A549 (cell line): ENCODE data around the gene PRR19. TPM values are rescaled to one million over a fixed set of nuclear protein-coding genes. Genes with fewer than 3 reads are reported as not detected.
A peak's percentile ranks its signal among the peaks of the same experiment; 100 is the strongest.

Experiments
- ATAC-seq, 2 experiments: fragments of 200-7000 bp in 1 of 2; fragments of >200 bp in 1 of 2; cut with Nextera tagmentation in 1 of 2; cut with Tn5 transposase in 1 of 2; 3 replicates each; pipeline versions ENCODE4 v1.8.0 to v1.9.1; 2018 to 2020; ENCODE audit warnings: mild to moderate bottlenecking in 1 of 2, moderate library complexity in 1 of 2
- CTCF ChIA-PET: fragments of 300-600 bp; sonication (Branson Sonifier 250); formaldehyde crosslinking; extraction: SDS; loops from one replicate; lab custom pipeline; 2021; ENCODE audit warnings: antibody characterized with exemption, inconsistent platforms; lab: Yijun Ruan, JAX
- POLR2A ChIA-PET: fragments of 350-600 bp; formaldehyde crosslinking; extraction: SDS; loops from one replicate; lab custom pipeline; 2021; ENCODE audit warnings: antibody characterized with exemption, inconsistent platforms; lab: Yijun Ruan, JAX
- DNase-seq, 2 experiments: peaks; one replicate each; pipeline versions ENCODE4 v3.0.0 to v3.0.0-alpha.2; 2011 to 2016; ENCODE audit warnings: low read depth in 1 of 2, low spot score in 1 of 2
- FAIRE-seq: peaks from 2 replicates; lab custom pipeline; 2011; peaks lifted over from hg19 to GRCh38; lab: Jason Lieb, UNC
- H3K27ac ChIP-seq, 2 experiments: fragments of >200 bp; sonication (Bioruptor Twin); formaldehyde crosslinking; 3 replicates each; pipeline ENCODE4 v1.5.1; 2016 to 2017
- H3K4me1 ChIP-seq: fragments of >200 bp; sonication (Bioruptor Twin); formaldehyde crosslinking; 3 replicates; pipeline ENCODE4 v1.6.1; 2016
- H3K4me2 ChIP-seq: fragments of >200 bp; sonication (Bioruptor Twin); formaldehyde crosslinking; 3 replicates; pipeline ENCODE4 v1.6.1; 2016
- H3K4me3 ChIP-seq: fragments of >200 bp; sonication (Bioruptor Twin); formaldehyde crosslinking; 3 replicates; pipeline ENCODE4 v1.5.1; 2016
- H3K9me3 ChIP-seq: fragments of >200 bp; sonication (Bioruptor Twin); formaldehyde crosslinking; 3 replicates; pipeline ENCODE4 v1.6.1; 2016
- BHLHE40 ChIP-seq: IDR thresholded peaks from 2 replicates; pipeline ENCODE4 v1.6.1; 2012; ENCODE audit warnings: low read depth, low read length, inconsistent platforms
- CBX2 ChIP-seq: fragments of 200-600 bp; sonication (generic); IDR thresholded peaks from 2 replicates; pipeline ENCODE4 v1.6.1; 2016; ENCODE audit warnings: low read depth, mild to moderate bottlenecking, borderline replicate concordance
- CHD2 ChIP-seq: fragments of 150-350 bp; IDR thresholded peaks from 2 replicates; pipeline ENCODE4 v1.6.1; 2014; ENCODE audit warnings: low read length; ENCODE audit not compliant: partially characterized antibody
- CHD4 ChIP-seq: fragments of 200-600 bp; sonication (generic); IDR thresholded peaks from 2 replicates; pipeline ENCODE4 v1.6.1; 2016; ENCODE audit warnings: antibody characterized with exemption, mild to moderate bottlenecking, borderline replicate concordance
- EHF ChIP-seq: fragments of 250-450 bp; sonication (Bioruptor Pico); IDR thresholded peaks from 2 replicates; pipeline ENCODE4 v1.5.0; 2020; ENCODE audit warnings: mild to moderate bottlenecking
- EP300 ChIP-seq, 2 experiments: fragments of >200 bp; sonication (Bioruptor Twin); formaldehyde crosslinking; IDR thresholded peaks; 2 replicates in 1 of 2; 3 replicates in 1 of 2; pipeline ENCODE4 v1.6.1; 2016 to 2017
- FOXS1 ChIP-seq: fragments of 250-450 bp; sonication (Bioruptor Pico); IDR thresholded peaks from 2 replicates; pipeline ENCODE4 v1.5.0; 2020; ENCODE audit warnings: mild to moderate bottlenecking, moderate library complexity
- GATA3 ChIP-seq: IDR thresholded peaks from 2 replicates; pipeline ENCODE4 v1.6.1; 2012; ENCODE audit warnings: borderline replicate concordance
- HEYL ChIP-seq: fragments of 250-450 bp; sonication (Bioruptor Pico); IDR thresholded peaks from 2 replicates; pipeline ENCODE4 v1.8.0; 2021; ENCODE audit warnings: mild to moderate bottlenecking, moderate library complexity
- HOXA7 ChIP-seq: fragments of 250-450 bp; sonication (Bioruptor Pico); IDR thresholded peaks from 2 replicates; pipeline ENCODE4 v1.5.0; 2020; ENCODE audit warnings: mild to moderate bottlenecking, moderate library complexity
- HOXB13 ChIP-seq: fragments of 250-450 bp; sonication (Bioruptor Pico); IDR thresholded peaks from 2 replicates; pipeline ENCODE4 v1.5.0; 2020; ENCODE audit warnings: low read depth, mild to moderate bottlenecking, moderate library complexity
- JUN ChIP-seq, 2 experiments: fragments of >200 bp; sonication (Bioruptor Twin); formaldehyde crosslinking; IDR thresholded peaks; 2 replicates in 1 of 2; 3 replicates in 1 of 2; pipeline ENCODE4 v1.6.1; 2016 to 2017
- MYC ChIP-seq: IDR thresholded peaks from 2 replicates; pipeline ENCODE4 v1.6.1; 2012; ENCODE audit warnings: mild to moderate bottlenecking, inconsistent platforms, low read length, improper control_type of control experiment, borderline replicate concordance
- NR3C1 ChIP-seq: fragments of >200 bp; sonication (Bioruptor Twin); formaldehyde crosslinking; IDR thresholded peaks from 3 replicates; pipeline ENCODE4 v1.6.1; 2017
- POLR2A ChIP-seq: IDR thresholded peaks from 2 replicates; pipeline ENCODE4 v1.6.1; 2012; ENCODE audit warnings: mild to moderate bottlenecking, low read length
- RFX5 ChIP-seq: fragments of 450-650 bp; IDR thresholded peaks from 2 replicates; pipeline ENCODE4 v1.7.1; 2014; ENCODE audit warnings: antibody characterized with exemption, mild to moderate bottlenecking, moderate library complexity
- SMC3 ChIP-seq: fragments of >200 bp; sonication (Bioruptor Twin); formaldehyde crosslinking; IDR thresholded peaks from 3 replicates; pipeline ENCODE4 v1.6.1; 2018; ENCODE audit warnings: inconsistent platforms
- SREBF2 ChIP-seq: fragments of 450-650 bp; IDR thresholded peaks from 2 replicates; pipeline ENCODE4 v1.6.1; 2014; ENCODE audit warnings: mild to moderate bottlenecking, moderate library complexity
- TFCP2L1 ChIP-seq: fragments of 250-450 bp; sonication (Bioruptor Pico); IDR thresholded peaks from 2 replicates; pipeline ENCODE4 v1.5.0; 2021; ENCODE audit warnings: mild to moderate bottlenecking
- TP53 ChIP-seq: fragments of 250-450 bp; sonication (Bioruptor Pico); IDR thresholded peaks from 2 replicates; pipeline ENCODE4 v1.5.0; 2021; ENCODE audit warnings: mild to moderate bottlenecking, moderate library complexity
- ZFP36 ChIP-seq: fragments of 450-650 bp; IDR thresholded peaks from 2 replicates; pipeline ENCODE4 v1.6.1; 2014; ENCODE audit warnings: borderline replicate concordance; ENCODE audit not compliant: partially characterized antibody
- ZSCAN20 ChIP-seq: fragments of 250-450 bp; sonication (Bioruptor Pico); IDR thresholded peaks from 2 replicates; pipeline ENCODE4 v1.8.0; 2022; ENCODE audit warnings: mild to moderate bottlenecking, moderate library complexity
- WGBS: methylation state at CpG from one replicate; pipeline ENCODE4 v1.1.6; 2017; ENCODE audit errors: missing lambda C conversion rate; 5-methylcytosine and 5-hydroxymethylcytosine counted together
- polyA plus RNA-seq, 4 experiments: library from polyadenylated mRNA; depleted of rRNA in 3 of 4; stranded (reverse); fragments of >200 nt; fragmentation: RNase III in 1 of 4; extraction: RNeasy Plus Mini Kit Qiagen cat#74134 plus additional on column Dnase treatment in 1 of 4; gene quantifications; 2 replicates in 3 of 4; 3 replicates in 1 of 4; pipeline ENCODE4 v1.2.3, GENCODE V29; 2011 to 2017
- TF ChIP-seq, protein P1 (sequence below): IDR thresholded peaks from 2 replicates; pipeline ENCODE4 v1.6.1; 2012
- TF ChIP-seq, protein P2 (sequence below): fragments of >200 bp; sonication (Bioruptor Twin); formaldehyde crosslinking; IDR thresholded peaks from 3 replicates; pipeline ENCODE4 v1.5.1; 2016
- TF ChIP-seq, protein P3 (sequence below): fragments of 250-450 bp; sonication (Bioruptor Pico); IDR thresholded peaks from 2 replicates; pipeline ENCODE4 v1.5.0; 2020; ENCODE audit warnings: low read depth, mild to moderate bottlenecking, moderate library complexity
- TF ChIP-seq, protein P4 (sequence below): fragments of 150-350 bp; IDR thresholded peaks from 2 replicates; pipeline ENCODE4 v1.6.1; 2014; ENCODE audit warnings: low read depth, mild to moderate bottlenecking, low read length
- TF ChIP-seq, protein P5 (sequence below): IDR thresholded peaks from 2 replicates; pipeline ENCODE4 v1.6.1; 2012
- TF ChIP-seq, protein P6 (sequence below): IDR thresholded peaks from 2 replicates; pipeline ENCODE4 v1.6.1; 2012; ENCODE audit warnings: low read depth, borderline replicate concordance
- TF ChIP-seq, protein P7 (sequence below): fragments of >200 bp; sonication (Bioruptor Twin); formaldehyde crosslinking; IDR thresholded peaks from 3 replicates; pipeline ENCODE4 v1.6.1; 2016

PRR19 gene
- polyA plus RNA-seq, 2 of the 4 experiments (the other 2 are of a cell fraction) = 1.1 to 4.5 TPM

DNA sequence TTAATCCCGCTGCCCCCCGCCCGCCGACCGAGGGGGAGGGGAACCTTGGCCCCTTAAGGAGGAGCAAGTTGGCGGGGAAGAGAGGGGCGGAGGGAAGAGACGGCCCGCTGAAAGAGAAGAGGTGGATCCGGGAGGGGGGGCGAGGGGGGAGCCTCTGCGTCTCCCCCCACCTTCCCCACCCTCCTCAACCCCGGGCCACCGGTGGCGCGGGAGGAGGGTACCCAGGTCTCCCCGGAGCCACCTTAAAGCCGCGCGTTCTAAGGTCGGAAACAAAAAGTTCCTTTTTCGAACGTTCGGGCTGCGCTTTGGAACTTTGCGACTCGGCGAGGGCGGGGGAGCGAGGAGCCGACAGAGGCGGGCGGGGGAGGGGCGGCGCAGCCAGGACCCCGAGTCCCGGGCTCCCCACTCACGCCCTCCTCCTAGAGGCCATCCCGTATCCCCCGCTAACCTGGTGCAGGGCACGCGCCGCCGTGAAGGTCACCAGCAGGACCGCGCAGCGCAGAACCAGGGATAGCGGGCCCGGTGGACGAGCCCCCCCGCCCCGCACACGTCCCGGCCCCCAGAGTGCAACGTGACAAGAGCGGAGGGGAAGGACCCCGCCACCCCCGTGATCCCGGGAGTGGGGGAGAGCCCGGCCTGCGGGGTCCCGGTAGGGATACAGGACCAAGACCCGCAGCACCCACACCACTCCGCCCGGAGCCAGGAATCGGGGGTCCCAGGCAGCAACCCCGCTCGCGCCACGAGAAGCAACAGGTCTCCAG lies 47.7 kb upstream of the PRR19 start (continued):
- TF ChIP-seq CHD4 (no peak), TFCP2L1 (peak; percentile 86; the same call in 1 of the 2 replicates), NR3C1 (no peak), GATA3 (peak; percentile 50), HOXA7 (CRISPR knock-in tag) (no peak; the same call in 1 of the 2 replicates), SREBF2 (no peak), CBX2 (no peak), SMC3 (peak; percentile 5; the same call in 2 of the 3 replicates), ZSCAN20 (CRISPR knock-in tag) (no peak), RFX5 (no peak), MYC (0 out of 2 replicates have a peak, but pooled peaks have one; percentile 52), BHLHE40 (no peak), EHF (no peak), TP53 (CRISPR knock-in tag) (no peak; the same call in 1 of the 2 replicates), CHD2 (no peak), EP300 (IDR thresholded peaks at IDR 0.05) (peak in 1 of 2 experiments; percentile 27; a peak in 1 of 5 replicates)
- TF ChIP-seq, protein P1, sequence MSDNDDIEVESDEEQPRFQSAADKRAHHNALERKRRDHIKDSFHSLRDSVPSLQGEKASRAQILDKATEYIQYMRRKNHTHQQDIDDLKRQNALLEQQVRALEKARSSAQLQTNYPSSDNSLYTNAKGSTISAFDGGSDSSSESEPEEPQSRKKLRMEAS = peak; percentile 78
- TF ChIP-seq, protein P2, sequence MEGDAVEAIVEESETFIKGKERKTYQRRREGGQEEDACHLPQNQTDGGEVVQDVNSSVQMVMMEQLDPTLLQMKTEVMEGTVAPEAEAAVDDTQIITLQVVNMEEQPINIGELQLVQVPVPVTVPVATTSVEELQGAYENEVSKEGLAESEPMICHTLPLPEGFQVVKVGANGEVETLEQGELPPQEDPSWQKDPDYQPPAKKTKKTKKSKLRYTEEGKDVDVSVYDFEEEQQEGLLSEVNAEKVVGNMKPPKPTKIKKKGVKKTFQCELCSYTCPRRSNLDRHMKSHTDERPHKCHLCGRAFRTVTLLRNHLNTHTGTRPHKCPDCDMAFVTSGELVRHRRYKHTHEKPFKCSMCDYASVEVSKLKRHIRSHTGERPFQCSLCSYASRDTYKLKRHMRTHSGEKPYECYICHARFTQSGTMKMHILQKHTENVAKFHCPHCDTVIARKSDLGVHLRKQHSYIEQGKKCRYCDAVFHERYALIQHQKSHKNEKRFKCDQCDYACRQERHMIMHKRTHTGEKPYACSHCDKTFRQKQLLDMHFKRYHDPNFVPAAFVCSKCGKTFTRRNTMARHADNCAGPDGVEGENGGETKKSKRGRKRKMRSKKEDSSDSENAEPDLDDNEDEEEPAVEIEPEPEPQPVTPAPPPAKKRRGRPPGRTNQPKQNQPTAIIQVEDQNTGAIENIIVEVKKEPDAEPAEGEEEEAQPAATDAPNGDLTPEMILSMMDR = no peak; the same call in 2 of the 3 replicates
- TF ChIP-seq, protein P3, sequence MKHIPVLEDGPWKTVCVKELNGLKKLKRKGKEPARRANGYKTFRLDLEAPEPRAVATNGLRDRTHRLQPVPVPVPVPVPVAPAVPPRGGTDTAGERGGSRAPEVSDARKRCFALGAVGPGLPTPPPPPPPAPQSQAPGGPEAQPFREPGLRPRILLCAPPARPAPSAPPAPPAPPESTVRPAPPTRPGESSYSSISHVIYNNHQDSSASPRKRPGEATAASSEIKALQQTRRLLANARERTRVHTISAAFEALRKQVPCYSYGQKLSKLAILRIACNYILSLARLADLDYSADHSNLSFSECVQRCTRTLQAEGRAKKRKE (CRISPR knock-in tag) = no peak
- TF ChIP-seq, protein P4, sequence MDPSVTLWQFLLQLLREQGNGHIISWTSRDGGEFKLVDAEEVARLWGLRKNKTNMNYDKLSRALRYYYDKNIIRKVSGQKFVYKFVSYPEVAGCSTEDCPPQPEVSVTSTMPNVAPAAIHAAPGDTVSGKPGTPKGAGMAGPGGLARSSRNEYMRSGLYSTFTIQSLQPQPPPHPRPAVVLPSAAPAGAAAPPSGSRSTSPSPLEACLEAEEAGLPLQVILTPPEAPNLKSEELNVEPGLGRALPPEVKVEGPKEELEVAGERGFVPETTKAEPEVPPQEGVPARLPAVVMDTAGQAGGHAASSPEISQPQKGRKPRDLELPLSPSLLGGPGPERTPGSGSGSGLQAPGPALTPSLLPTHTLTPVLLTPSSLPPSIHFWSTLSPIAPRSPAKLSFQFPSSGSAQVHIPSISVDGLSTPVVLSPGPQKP = no peak

DNA sequence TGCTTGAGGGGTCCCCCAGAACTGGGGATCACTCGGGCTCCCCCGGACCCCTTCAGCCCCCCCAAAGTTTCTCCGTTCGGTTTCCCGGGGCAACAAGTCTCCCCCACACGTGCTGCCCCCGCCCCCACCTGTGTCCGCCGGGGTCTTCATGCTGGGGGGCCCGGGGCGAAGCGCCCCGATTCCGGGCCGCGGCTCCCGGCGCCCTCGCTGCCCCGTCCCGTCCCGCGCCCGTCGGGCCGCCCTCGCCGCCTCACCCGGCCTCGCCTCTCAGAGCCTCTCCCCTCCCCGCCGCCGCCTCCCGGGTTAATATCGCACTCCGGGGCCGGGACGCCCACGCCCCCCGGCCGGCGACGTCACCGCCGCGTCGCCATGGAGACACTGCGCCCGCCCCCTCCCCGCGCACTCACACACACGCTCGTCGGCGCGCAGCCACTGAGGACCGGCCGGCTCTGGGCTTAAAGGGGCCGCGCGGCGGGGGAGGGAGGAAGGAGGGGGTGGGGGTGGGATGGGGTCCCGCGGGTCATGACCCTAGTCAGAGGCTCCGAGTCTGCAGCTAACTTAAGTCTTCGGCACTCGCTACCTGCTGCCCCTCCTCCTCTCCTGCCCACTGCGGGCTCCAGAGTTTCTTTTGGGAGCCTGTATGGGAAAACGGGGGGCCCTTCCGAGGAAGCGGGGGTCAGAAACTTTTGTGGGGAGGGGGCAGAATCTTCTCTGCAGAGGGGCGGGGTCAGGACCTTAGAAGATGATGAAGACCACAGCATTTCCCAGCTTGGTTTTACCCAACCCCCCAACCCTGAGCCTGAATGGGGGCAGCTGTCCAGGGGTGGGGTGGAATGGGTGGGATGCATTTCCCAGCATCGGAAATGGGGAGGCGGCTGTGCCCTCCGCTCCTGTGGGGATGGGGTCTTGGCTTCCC lies 46.8 kb upstream of the PRR19 start, which contains the start of gene ERF:
Gene ERF (minus strand): TSS at position 279 of the 916 bp plus-strand sequence. CDS start 129 bp downstream, at position 150.
- ChIA-PET CTCF (interaction anchor here (1.0 to 5.4 kb wide), 8 partner anchors 10 to 166 kb away, joined by 3 to 82 read pairs (median 6); partner anchors contain the start of genes GSK3A and POU2F2), POLR2A (interaction anchor here (0.7 to 2.1 kb wide), 8 partner anchors 9 to 179 kb away, joined by 3 to 17 read pairs (median 3); partner anchors contain the start of genes GSK3A and ZNF574)
- H3K27ac ChIP-seq = peak within 1 kb of the TSS; percentile 94 to 96
- DNase-seq (peak; percentile 96 to 98), FAIRE-seq (no peak), ATAC-seq (peak; percentile 48 to 72)
- H3K4me3 ChIP-seq = peak within 1 kb of the TSS; percentile 94
- peaks cover 47% of the 10 kb centered on the region for H3K4me1 ChIP-seq
- H3K4me2 ChIP-seq = peak within 1 kb of the TSS; percentile 92
- no peaks in the 10 kb centered on the region for H3K9me3 ChIP-seq
- under 1% methylated on average over 14 of the region's 75 CpGs for WGBS
- TF ChIP-seq FOXS1 (CRISPR knock-in tag) (no peak), JUN (IDR thresholded peaks at IDR 0.05) (peak; percentile 95 to 97; a peak in 4 of 5 replicates), POLR2A (peak; percentile 96), BHLHE40 (no peak), TFCP2L1 (no peak), HOXB13 (CRISPR knock-in tag) (no peak), ZFP36 (no peak), TP53 (CRISPR knock-in tag) (peak; percentile 83; the same call in 1 of the 2 replicates), HEYL (no peak), MYC (peak; percentile 87), SMC3 (0 out of 3 replicates have a peak, but pooled peaks have one; percentile 13)
- TF ChIP-seq, protein P5, sequence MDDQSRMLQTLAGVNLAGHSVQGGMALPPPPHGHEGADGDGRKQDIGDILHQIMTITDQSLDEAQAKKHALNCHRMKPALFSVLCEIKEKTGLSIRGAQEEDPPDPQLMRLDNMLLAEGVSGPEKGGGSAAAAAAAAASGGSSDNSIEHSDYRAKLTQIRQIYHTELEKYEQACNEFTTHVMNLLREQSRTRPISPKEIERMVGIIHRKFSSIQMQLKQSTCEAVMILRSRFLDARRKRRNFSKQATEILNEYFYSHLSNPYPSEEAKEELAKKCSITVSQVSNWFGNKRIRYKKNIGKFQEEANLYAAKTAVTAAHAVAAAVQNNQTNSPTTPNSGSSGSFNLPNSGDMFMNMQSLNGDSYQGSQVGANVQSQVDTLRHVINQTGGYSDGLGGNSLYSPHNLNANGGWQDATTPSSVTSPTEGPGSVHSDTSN = peak; percentile 68
- TF ChIP-seq, protein P6, sequence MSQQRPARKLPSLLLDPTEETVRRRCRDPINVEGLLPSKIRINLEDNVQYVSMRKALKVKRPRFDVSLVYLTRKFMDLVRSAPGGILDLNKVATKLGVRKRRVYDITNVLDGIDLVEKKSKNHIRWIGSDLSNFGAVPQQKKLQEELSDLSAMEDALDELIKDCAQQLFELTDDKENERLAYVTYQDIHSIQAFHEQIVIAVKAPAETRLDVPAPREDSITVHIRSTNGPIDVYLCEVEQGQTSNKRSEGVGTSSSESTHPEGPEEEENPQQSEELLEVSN = 0 out of 2 replicates have a peak, but pooled peaks have one; percentile 11
- TF ChIP-seq, protein P7, sequence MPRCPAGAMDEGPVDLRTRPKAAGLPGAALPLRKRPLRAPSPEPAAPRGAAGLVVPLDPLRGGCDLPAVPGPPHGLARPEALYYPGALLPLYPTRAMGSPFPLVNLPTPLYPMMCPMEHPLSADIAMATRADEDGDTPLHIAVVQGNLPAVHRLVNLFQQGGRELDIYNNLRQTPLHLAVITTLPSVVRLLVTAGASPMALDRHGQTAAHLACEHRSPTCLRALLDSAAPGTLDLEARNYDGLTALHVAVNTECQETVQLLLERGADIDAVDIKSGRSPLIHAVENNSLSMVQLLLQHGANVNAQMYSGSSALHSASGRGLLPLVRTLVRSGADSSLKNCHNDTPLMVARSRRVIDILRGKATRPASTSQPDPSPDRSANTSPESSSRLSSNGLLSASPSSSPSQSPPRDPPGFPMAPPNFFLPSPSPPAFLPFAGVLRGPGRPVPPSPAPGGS = peak; percentile 97
